GM18499 (cell line): ENCODE measurements around the gene ADPRH.
"Not testable (repeated sequence)": the region's sequence is repeated elsewhere in the genome, so short reads cannot be mapped to it uniquely, and the experiment has no call there.

Experiments used
- ATAC-seq: cut with Tn5 transposase; IDR thresholded peaks from one replicate; pipeline ENCODE4 v1.9.1; 2021; ENCODE audit warnings: moderate number of reproducible peaks; ENCODE audit not compliant: insufficient read depth, unreplicated experiment

The ADPRH gene

GRCh38 chr3:119594929-119595328 lies 15.6 kb downstream of the ADPRH start:
- not testable (repeated sequence) for ATAC-seq

DNA sequence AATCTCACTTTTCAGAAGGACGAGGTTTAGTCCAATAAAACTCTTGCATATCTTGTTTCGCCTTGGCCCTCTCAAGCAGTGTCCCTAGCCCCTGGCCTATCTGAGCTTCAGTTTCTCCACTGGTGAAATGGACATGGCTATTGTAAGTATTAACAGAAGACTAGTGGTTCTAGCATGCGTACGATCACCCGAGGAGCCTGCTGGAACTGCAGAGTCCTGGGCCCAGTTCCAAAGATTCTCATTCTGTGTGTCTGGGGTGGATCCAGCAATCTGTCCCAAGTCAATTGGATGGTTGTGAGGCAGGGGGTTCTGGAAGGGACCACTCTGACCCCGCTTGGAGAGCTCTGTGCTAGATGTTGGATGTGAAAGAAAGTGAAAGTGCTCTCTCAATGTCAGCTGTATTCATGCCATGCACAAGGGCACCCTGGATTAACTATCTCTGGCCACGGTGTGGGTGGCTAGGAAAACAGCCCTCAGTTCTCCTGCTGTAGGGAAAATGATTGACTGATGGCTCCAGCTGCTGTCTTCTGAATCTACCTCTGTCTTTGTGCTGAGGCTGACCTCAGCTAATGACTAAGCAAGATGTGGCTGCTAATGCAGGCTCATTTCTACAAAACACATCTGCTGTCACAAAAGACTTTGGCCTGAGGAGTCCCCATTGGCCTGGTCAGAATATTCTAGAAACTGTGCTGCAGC lies 16.5 kb downstream of the ADPRH start:
- no peak for ATAC-seq

- ATAC-seq, result no peak
These were observed 17.1 kb downstream of the ADPRH start for GRCh38 chr3:119596398-119596797.

GRCh38 chr3:119597548-119598288 lies 18.4 kb downstream of the ADPRH start, which contains the start of gene PLA1A:
Gene PLA1A (plus strand): TSS chr3:119597885. CDS start chr3:119597914, 29 bp downstream.
- ATAC-seq, result no peak

DNA sequence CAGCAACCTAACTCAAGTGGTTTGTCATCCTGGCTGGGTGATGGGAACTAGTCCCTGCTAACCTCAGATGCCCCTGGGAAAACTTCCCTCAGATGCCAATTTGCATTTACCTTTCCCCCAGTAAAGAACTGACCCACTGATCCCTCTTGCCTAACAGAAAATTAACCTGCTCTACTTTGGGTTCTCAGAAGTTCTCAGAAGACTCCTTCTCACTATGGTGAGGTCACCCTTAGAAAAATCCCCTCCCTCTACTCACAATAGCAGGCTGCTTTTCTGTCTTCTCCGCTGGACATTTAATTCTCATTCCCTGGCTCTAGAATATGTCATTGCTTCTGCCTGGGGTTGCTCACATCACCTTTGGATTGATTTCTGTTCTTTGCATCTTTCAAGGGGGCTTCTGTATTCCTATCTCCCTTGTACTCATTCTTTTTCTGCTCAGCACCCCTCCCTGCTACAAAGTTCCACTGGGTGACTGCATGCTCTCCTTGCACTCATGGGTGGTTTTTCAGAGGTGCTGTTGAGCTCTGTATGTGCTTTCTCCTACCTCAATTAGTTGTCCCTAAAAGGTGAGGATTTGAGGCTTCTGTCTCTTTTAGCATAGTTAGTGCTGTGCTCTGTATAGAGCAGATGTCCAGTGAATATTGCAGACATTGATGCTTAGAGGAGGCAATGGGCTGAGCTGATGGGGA lies 19.3 kb downstream of the ADPRH start:
- ATAC-seq, result peak; percentile 35

DNA sequence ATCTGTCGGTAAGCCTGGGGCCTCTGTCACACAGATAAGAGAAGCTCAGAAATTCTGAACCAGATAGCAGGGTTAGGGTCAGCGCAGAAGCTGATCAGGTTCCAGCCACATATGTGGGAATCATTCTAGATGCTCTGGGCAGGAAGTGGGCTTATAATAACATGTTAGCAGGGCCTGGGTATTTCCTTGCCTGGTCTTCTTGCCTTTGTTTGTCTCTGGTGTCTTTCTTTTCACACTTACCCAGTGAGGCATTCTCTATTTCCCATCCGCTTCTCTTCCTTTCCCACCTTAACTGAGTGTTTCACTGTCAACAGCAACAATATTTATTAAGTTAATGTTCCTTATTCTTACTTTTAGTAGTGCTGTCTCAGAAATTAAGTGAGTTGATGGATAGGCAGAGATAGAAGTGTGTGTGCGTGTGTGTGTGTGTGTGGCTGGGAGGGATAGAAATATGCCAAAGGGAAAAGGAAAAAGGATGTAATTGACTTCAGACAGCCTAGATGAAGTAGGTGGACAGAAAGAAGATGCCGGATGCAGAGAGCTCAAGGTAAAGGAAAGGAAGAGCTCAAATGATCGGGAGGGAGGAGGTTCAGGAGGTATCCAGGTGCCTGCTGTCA lies 20.4 kb downstream of the ADPRH start:
- no peak for ATAC-seq

- peak; percentile 44 for ATAC-seq
These were observed 21.4 kb downstream of the ADPRH start for GRCh38 chr3:119600732-119601131.

- no peak for ATAC-seq
These were observed 21.9 kb downstream of the ADPRH start for GRCh38 chr3:119601154-119601553.

GRCh38 chr3:119602676-119603075 lies 23.4 kb downstream of the ADPRH start:
- ATAC-seq, result no peak

DNA sequence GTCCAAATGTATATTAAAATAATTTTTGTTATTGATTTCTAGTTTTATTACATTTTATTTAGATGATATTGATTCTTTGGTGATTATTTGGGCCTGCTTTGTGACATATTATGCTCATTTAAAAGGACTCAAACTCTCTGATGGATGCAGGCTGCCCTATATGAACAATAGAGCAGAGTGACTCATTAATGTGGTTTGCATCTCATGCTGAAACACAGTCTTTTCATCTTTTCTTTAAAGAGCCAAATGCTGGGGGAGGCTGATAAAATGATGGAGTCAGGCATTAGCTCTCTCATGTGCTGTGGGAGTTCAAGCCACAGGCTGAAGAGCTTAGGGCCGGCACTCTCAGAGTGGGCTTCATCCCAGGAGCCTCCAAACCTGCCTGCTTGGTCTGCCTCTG lies 25.6 kb downstream of the ADPRH start:
- ATAC-seq, result no peak

DNA sequence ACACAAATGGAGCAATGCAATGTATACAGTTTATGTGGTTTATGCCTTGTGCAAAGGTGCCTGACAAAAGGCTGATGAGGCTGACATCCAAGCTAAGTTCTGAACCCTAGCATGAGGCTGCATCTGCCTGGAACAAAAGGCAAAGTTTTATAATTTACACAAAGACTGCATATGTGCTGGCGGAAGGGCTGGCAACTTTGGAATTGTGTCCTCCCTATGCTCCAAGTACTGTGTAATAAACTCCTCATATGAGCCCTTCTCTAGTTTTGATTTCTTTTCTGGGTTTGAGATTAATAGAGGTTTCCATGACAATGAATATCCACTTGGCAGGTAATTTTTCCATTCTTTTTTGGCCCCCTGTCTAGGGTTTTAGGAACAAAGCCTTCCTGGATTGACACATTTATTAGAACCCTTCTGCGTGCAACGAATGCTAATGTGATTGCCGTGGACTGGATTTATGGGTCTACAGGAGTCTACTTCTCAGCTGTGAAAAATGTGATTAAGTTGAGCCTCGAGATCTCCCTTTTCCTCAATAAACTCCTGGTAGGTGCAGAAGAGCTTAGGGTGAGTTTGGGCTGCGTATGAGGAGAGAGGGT lies 29.2 kb downstream of the ADPRH start:
- ATAC-seq, result no peak

- ATAC-seq, result no peak
These were observed 30.0 kb downstream of the ADPRH start for GRCh38 chr3:119609301-119609700.

- ATAC-seq, result no peak
These were observed 32.4 kb downstream of the ADPRH start for GRCh38 chr3:119611664-119612063.

GRCh38 chr3:119613201-119613600 lies 33.9 kb downstream of the ADPRH start:
- ATAC-seq, result no peak

DNA sequence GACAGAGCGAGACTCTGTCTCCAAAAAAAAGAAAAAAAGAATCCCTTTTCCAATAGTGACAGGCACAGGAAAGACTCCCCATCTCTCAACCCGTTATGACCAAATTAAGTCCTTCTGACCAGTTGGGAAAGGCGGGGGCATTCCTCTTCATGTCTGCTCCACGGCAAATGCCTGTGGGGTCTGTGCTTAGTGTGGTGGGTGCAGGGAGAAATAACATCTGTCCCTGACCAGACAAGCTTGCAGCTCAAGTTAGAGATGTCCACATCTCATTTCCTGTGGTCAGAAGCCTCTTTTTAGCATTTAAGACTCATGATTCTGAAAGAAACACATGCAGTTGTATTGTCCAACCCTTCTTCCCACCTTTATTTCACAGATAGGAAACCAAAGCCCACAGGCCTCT lies 34.6 kb downstream of the ADPRH start:
- no peak for ATAC-seq

DNA sequence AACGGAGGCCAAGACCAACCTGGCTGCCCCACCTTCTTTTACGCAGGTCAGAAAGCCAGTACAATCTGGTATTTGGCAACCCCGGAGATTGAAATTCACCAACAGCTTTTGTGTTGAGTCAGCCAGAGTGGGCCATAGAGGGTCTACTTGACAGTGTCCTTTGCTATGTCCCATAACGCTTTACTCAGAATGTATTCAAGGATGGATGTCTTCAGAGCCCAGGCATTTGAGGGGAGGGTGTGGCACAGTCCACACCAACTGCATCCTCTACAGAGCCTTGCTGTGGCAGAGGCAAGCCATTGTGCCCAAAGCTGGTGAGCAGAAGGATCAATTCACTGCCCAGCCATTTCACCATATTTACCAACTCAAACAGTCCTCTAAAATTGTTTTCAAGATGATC lies 36.8 kb downstream of the ADPRH start:
- no peak for ATAC-seq

GRCh38 chr3:119619094-119619493 lies 39.8 kb downstream of the ADPRH start:
- no peak for ATAC-seq

DNA sequence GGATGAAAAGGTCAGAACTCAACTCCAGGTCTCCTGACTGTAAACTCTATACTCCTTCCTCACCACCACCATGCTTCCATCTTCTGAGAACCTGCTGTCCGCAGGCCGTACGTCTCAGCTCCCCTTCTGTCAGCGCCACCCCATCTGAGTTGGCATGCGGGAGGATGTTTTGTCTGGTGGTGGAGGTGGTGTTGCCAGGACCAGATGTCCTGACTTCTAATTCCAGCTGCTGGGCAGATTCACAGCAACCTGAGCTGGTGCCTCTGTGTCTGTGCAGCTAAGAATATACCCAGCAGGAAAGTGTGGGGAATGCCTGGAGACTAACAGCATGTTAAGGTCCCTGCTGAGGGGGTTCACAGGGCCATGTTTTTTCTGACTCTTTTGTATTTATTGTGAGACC lies 41.6 kb downstream of the ADPRH start:
- no peak for ATAC-seq

DNA sequence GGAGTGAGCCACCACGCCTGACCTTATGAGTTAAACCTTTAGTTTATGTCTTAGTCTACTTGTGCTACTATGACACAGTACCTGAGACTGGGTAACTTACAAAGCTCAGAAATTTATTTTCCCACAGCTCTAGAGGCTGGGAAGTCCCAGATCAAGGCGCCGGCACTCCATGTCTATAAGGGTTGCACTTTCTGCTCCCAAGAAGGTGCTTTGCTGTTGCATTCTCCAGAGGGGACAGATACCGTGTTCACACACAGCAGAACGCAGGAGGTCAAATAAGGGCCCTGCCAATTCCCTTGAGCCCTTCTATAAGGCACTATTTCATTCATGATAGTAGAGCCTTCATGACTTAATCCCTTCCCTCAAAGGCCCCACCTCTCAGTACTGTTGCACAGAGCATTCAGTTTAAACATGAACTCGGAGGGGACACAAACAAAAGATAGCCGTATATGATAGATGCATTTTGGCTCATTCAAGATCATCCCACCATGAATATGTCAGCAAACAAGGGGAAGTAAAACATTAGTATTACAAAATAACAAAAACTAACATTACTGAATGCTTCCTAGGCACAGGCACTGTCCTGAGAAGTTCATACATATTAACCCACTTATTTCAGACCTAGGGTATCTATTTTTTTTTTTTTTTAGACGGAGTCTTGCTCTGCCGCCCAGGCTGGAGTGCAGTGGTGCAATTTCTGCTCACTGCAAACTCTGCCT lies 44.9 kb downstream of the ADPRH start:
- no peak for ATAC-seq
